Measurements from ENCODE around the gene LTB4R2.
A peak's percentile ranks its signal among the peaks of the same experiment; 100 is the strongest.

LTB4R2 gene, protein sequence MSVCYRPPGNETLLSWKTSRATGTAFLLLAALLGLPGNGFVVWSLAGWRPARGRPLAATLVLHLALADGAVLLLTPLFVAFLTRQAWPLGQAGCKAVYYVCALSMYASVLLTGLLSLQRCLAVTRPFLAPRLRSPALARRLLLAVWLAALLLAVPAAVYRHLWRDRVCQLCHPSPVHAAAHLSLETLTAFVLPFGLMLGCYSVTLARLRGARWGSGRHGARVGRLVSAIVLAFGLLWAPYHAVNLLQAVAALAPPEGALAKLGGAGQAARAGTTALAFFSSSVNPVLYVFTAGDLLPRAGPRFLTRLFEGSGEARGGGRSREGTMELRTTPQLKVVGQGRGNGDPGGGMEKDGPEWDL

DNA sequence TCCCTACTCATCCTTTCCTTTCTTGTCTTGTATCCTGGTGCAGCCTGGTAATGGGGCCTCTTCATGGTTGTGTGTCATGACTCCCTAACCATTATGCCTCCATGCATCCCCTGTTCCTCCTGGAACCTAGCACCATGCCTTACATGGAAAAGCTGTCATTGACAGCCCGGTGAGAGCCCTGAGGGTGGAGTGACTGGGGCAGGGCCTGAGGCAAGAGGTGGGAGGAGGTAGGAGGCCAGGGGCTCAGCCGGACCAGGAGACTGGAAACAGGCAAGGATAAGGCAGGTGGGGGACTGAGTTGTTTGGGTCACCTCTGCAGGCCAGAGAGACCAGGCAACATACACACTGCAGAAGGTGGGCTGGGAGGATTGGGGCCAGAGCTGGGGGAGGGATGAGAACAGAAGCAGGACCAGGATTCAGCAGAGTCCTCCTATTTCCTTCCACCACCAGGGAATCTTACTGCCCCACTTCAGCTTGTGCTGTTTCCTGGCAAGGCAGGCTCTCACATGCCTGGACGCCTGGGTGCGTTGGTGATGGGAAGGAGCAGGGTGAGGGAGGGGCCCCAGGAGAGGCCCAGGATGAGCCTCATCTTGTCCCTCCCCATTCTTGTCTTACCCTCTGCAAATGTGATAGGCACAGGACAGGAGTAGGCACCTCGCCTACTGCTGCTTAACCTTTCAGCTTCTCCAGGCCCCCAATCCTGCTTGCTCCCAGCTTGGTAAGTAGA lies at the start of gene LTB4R2:
Gene LTB4R2, plus strand, starts transcription at position 603 of the 727 bp plus-strand sequence. CDS start 525 bp downstream, outside the sequence.
- DNase-seq, result no peak

DNA sequence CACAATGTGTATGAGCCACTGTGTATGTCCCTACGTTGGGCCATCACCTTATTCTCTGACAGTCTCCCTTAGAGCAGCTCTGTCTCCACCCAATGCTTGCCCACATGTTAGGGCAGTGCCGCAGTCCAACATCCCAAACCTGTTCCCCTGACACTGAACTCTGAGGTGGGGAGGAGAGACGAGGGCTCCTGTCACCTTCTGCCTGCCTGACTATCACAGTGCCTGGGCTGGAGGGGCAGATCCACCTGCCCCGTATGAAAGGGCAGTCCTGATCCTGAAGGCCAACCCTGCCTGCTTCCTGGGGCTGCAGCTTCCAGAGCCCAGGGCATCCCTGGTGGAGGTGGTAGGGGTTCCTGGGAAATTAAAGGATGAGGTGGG lies 49.2 kb upstream of the LTB4R2 start:
- DNase-seq, result no peak

DNA sequence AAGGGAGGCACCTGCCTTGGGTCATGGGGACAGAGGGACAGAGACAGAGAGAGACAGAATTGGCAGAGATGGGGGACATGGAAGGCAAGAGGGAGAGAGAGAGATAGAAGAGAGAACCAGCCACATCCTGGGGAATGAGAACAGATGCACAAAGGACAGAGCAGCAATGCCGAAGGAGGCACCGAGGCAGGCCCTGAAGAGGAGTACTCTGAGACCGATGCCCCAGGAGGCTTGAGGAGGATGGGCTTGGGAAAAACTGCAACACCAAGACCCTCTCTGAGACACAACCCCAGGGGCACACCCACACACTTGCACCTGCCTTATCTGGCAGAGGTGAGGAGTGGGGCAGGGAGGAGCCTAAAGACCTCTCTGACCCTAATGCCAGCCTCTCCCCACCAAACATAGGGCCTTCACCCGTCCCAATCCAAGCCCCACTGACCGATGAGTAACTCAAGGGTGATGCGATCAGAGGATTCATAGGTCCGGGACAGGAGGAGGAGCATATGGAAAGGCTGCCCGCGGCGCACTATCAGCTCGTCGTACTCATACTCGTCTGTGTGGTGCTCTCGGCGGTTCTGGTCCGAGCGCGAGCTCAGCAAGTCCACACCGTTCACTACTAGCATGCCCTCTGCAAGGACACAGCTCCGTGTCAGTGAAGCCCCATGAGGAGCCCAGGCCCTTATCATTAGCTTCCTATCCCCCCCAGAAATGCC lies 48.5 kb upstream of the LTB4R2 start:
- no peak for DNase-seq

DNA sequence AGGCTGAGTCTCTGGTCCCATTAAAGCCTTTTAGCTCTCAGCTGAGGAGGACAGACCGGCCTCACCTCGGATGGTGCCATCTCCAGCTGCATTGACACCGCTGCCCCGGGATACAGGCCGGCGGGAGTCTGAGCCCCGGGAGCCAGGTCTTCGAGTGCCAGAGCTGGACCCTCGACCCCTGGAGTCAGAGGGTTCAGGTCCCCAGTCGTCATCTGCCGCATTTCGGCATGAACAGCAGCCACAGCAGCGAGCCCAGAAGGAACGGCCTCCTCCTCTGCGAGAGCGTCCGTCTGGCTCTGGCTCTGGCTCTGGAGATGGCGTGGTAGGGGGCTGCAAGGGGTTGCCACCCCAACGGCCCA lies 48.0 kb upstream of the LTB4R2 start:
- no peak for DNase-seq

DNA sequence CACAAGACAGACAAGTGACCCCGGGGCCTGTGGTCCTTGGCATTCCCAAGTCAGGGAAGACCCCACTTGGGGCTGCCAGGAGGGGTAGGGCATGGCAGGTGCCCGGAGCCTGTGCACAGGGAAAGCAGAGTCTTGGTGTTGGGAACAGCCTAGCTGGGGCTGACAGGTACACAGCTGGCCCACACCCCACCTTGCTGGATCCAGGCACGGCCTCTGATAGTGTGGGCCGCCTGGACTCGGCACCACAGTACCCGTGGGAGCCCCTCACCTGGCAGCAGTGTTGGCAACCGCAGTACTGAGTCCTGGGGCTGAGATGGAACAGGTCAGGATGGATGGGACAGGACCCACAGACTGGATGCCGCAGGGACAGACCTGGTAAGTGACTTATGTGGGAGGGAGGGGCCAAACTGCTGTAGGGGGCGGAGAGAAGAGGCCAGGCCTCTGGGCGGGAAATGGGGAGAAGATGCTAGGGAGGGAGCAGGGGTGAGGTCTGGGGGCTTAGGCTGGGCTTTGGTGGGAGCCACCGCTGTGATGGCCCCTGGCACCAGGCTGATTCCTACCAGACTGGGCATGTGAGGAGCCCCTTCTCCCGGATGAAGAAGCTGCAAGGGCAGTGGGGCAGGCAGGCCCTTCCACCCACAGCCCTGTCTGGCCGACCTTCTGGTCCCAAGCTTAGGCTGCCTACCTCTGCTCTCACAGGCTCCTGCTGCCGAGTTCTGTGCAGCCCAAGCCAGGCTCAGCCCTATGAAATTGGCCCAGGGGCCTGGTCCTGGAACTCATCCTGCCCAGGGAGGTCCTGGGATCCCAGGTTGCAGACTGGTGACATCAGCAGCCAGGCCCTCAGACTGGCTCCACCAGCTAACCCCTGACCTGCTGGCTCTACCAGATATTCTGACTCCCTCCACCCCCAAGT lies 46.9 kb upstream of the LTB4R2 start, which contains the start of gene TGM1:
Gene TGM1, minus strand, starts transcription at position 357 of the 913 bp plus-strand sequence. CDS start 825 bp downstream, outside the sequence.
- DNase-seq, result no peak

DNA sequence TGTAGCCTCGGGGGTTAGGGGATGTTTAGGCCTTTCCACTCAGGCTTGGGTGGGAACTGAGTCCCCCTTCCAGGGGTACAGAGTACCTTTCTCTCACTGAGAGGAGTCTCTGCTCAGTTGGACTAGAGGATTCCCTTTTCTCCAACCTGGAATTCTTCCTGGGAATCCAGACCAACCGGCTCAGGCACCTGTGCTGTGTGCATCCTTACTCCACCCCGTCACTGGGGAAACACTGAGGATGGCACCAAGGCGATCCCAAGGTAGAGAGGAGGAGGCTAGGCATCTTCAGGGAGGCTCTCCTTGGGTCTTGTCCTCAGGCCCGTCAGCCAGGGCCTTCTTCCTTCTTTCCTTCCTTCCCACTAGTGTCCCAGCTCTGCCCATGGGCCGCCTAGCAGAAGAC lies 46.1 kb upstream of the LTB4R2 start:
- no peak for DNase-seq

DNA sequence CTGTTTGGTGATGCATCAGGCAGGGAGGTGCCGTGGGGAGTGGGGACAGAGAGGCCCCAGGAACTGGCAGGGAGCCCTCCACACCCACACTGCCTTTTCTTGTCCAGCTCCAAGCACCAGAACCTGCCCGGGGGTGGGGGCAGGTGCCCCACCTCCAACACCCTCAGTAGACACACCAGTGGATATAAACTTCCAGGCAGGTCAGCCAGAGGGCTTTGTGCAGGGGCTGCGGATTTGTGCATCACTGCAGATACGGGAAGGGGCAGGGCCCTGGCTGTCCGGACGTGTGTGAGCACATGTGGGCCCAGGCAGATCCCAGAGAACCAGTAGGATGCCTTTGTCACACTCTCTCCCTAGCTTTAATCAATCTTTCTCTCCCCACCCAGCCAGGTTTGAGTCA lies 45.6 kb upstream of the LTB4R2 start:
- DNase-seq, result no peak

DNA sequence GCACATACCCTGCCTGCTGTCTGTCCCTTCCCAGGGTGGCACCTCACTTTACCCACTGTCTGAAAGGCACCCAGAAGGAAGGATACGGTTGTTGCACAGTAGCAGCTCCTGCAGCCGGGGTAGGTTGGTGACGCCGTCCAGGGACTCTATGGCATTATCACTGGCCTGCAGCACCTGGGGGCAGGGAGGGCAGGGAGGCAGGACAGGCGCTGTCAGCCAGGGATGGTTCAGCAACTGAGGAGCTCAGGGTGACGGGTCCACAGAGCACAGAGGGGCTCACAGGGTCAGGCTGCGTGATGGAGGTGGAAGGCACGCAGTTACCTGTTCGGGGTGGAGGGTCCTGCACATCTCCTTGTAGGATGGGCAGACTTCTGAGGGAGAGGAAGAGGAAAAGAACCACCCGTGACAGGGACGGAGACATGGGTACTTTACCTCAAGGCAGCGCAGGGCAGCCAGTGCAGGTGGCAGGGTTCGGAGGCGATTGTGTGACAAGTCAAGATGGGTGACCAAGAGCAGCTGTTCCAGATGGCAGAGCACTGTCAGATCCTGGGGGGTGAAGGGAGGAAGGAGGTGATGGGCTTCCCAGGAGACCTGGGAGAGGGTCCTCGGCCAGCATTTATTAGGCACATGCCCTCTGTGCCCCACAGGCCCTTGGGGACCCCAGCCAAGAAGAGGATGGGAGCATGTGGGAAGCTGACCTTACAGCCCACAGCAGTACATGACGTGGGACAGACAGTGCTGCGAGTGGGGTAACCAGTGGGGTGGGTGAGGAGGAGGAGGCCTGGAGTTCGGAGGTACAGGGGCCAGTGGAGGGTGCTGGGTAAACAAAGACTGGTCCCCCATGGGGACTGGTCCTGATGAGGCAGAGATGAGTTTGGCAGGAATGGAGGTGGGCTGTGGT lies 43.3 kb upstream of the LTB4R2 start:
- DNase-seq, result no peak

DNA sequence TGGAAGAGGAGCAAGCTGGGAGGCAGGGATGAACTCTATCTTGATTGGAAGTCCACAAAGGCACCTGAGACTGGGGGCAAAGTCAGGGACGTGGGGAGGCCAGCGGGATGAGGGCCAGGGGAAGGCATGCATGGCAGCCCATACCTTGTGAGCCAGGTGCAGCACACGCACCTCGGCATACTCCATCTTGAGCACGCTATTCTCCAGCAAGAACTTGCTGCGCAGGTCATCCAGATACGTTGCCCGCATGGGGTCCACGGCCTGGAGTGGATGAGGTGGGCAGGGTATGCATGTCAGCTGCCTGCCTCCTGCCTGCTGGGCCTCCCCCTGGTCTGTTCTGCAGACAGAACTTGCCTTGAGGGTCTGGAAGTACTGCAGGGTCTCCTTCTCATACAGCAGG lies 42.4 kb upstream of the LTB4R2 start:
- DNase-seq, result no peak

DNA sequence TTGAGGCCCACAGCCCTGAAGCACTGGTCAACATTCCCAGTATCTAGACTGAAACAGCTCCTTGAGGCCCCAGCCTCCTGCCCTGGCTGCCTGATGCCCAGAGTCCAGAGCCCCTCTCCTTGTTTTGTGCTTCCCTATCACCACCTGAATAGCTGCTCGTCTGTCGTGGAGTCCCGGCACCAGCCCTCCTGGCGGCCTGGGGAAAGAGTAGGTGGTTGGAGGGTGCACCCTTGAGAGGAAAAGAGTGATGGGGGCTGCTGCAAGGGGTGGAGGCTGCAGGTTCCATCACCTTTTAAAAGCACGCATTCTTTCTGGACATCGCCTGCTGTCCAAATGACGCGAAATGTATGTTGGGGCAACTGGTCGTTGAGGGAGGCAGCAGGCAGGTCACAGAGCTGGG lies 41.7 kb upstream of the LTB4R2 start:
- DNase-seq, result no peak

DNA sequence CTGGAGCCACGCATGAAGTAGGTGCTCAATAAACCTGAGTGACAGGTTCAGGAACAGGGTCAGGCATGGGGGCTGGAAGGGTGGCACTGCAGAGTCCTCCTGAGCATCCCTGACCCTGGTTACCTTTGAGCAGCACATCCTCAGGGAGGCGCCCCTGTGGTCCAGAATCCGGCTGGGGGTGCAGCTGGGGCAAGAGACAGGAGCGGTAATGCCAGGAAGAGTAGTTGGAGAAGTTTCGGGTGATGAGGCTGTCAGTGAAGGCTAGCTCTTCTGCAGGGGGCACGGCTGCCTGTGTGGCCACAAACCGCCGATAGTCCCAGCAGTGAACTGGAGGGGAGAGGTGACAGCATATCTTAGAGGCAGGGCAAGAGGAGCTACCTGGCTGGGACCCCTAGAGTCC lies 40.6 kb upstream of the LTB4R2 start:
- DNase-seq, result no peak

DNA sequence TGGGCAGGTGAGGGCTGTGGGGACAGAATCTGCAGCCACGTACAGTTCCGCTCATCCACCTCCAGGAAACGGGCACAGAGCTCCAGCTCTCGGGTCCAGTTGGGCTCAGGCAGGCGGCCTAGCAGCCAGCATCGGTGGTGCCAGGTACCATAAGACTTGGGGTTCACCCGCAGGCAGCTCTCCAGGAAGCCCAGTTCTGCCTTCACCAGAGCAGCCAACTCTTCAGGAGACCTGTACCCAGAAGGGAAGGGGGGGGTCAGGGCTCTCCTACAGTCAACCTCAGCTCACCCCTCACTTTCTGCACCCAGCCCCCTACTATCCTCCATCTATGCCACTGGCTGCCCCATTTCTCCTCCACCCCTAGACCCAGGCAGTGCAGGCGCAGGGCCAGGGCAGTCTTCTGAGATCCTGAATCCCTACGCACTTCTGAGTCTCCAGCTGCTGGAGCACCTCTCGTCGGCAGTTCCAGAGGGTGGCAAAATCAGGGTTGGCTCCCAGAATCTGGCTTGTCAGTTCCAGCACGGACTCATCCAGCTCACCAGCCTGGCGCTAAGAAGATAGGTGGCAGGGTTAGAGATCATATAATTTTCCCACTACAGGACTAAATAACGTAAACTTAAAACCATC lies 39.9 kb upstream of the LTB4R2 start:
- no peak for DNase-seq

DNA sequence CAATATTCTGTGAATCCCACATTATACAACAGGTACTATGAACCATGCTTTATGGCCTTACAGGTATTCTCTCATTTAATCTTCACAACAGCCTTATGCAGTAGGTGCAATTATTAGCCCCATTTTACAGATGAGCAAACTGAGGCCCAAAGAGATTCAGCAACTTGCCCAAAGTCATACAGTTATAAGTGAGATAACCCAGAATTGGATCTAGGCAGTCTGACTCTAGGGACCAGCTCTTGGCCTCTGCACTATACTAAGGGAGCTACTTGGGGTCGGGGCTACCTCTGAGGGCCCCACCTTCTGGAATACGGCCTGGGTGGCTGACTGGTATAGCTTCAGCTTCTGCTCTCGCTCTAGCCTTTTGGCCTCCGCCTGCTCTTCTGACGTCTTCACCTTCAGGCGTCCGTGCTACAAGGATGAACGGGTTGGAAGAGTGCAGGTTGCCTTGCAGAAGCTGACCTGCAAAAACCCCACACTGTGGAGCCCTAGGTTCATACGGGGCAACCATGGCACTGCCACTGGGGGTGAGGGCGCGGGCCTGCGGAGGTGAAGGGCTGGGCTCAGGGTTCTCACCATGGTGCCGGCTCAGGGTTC lies 39.3 kb upstream of the LTB4R2 start:
- DNase-seq, result no peak

DNA sequence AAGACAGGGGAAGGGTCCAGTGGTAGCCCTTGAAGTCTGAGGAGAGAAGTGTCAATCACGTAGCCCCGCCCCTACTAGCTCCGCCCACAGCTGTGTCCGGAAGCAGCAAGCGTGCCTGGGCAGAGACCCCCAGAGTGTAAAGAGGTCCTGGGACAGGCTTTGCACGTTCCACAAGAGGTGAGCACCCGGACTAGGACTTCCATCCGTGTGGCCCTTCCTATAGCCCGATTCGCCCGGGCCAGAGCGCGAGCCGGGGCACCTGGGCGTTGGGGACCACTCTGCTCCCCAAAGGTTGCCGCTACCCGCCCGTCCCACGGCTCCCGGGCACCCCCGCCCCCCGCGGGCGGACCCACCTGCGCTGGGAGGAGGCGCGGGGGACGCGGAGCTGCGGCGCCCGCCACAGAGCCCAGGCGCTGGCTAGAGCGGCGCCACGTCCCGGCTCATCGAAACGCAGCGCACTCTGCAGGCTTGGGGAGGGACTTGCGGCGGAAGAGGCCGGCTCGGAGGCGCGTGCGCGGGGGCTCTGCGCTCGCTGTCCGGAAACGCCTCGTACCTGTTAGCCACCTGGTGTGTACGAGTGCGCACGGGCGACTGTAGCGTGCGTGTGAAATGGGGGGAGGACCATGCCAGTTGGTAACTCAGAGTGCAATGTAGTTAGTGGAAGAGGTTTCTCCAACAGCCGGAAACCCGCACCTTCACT lies 38.7 kb upstream of the LTB4R2 start, which contains the start of gene RABGGTA:
Gene RABGGTA, minus strand, starts transcription at position 464 of the 700 bp plus-strand sequence. CDS start 482 bp downstream, outside the sequence.
- DNase-seq, result peak; percentile 87

DNA sequence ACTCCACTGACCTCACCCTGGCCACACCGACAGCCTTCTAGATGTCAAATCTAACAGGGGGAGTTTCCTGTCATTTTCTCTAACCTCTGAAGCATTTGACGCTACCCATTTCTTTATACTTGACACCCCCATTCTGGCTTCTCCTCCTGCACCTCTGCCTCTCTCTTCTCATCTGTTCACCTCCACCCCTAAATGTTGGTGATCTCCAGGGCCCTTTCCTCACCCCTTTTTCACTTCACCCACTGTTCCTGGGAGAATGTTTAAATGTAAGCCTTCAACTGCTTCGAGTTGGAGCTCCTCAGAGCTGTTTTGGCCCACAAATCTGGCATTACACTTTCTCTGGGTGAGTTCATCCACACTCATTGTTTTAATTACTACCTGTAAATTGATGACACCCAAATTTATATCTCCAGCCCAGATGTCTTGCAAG lies 38.1 kb upstream of the LTB4R2 start:
- DNase-seq, result no peak

DNA sequence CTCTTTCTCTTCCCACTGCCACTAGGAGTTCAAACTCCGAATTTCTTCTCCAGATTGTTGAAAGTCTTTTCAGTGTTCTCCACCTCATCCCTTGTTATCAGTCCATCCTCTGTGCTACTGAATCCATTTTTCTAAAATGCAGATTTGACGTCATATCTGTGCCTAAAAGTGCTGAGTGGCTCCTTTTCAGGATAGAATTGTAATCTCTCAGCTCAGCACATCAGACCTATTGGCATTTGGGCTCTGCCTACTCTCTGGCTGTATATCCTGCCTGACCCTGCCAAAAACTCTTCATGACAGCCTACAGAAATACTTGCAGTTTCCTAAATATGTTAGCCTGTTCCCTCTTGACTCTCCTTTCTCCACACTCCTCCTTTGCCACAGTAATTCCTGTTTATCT lies 37.5 kb upstream of the LTB4R2 start:
- DNase-seq, result no peak

DNA sequence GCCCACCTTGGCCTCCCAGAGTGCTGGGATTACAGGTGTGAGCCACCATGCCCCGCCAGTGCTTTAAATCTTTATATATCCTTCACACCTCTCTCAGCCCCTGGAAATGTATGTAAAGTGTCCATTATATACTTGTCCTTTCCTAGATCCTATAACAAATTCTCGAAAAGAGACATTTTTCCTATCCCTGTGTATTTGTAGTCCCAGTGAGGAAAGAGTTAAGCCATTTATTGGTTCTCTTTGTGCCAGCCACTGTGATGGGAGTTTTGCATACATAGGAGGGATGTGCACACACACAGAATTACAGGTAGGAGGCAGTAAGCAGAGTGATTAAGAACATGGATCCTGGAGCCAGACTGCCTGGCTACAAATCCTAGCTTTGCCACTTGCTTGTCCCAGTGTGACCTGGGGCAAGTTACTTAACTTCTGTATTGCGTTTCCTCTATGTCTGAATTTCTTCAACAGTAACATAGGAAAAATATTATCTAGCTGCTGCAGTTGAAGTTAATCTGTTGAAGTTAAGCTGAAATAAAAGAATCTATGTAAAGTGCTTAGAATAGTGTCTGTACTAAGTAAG lies 36.4 kb upstream of the LTB4R2 start:
- no peak for DNase-seq

DNA sequence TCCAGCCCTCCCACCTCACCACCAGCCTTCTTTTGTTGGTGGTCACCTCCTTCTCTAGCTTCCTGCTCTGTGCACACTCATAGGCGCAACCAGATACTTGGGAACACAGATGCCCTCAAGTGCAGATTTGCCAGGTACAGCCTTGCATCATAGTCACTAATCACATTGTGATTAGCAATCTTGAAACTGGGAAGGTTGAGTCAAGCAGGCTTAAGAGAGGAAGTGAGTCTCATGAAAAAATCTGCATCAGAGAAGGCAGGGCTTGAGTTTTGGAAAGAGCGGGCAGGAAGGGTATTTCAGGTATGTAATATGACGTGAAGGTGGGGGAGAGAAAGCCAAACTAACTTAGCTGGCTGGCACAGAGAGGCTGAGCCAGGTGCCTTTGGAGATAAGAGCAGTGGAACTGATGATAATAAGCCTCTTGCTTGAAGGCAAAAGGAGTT lies 35.8 kb upstream of the LTB4R2 start:
- no peak for DNase-seq

DNA sequence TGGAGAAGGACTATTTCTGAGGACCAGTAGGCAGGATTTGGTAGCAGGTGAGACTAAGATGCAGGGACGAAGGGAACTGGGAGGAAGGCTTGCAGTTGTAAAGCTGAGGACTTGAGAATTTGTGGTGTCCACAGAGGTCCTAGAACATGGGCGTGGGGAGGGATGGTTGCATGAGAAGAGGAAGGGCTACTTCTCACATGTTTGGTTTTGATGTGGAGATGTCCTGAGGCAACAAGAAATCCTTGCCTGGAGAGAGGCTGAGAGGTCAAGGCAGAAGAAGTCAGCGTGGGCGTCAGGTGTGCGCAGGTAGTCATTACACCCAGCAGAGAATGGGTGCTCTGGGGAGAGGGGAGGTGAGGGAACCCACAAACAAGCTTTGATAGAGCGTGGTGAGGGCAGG lies 32.9 kb upstream of the LTB4R2 start:
- no peak for DNase-seq

Measured in NCI-H1694 (cell line).